HL-60 (cell line): Measurements from ENCODE around the gene DENND1A.

Source experiments
- POLR2AphosphoS5 ChIP-seq: IDR thresholded peaks from 2 replicates; pipeline ENCODE4 v1.6.1; 2012; ENCODE audit warnings: low read depth
- TF ChIP-seq, protein P1 (sequence below): IDR thresholded peaks from one replicate; pipeline ENCODE4 v1.5.1; 2011; ENCODE audit warnings: low read length, control low read depth, inconsistent platforms; ENCODE audit not compliant: insufficient read depth
- TF ChIP-seq, protein P2 (sequence below): IDR thresholded peaks from 2 replicates; pipeline ENCODE4 v1.6.1; 2012; ENCODE audit warnings: low read depth; ENCODE audit not compliant: insufficient replicate concordance

DNA sequence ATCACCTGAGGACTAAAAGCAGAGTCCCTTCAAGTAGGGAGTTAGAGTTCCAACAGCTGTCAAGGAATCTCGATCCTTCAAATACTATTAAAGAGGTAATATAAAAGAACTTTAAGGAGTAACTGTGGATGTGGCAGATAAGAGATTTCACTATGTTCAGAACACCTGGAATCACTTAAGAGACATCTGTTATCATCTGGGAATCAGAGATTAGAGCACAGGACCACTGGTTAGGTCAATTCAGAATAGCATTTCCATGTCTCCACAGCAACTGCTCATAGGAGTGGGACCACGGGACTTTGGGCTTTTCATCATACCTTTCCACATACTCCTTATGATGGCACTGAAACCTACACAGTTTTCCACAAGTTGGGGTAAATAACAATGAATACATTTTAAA, 216.6 kb downstream of the DENND1A start:
- TF ChIP-seq, protein P1, sequence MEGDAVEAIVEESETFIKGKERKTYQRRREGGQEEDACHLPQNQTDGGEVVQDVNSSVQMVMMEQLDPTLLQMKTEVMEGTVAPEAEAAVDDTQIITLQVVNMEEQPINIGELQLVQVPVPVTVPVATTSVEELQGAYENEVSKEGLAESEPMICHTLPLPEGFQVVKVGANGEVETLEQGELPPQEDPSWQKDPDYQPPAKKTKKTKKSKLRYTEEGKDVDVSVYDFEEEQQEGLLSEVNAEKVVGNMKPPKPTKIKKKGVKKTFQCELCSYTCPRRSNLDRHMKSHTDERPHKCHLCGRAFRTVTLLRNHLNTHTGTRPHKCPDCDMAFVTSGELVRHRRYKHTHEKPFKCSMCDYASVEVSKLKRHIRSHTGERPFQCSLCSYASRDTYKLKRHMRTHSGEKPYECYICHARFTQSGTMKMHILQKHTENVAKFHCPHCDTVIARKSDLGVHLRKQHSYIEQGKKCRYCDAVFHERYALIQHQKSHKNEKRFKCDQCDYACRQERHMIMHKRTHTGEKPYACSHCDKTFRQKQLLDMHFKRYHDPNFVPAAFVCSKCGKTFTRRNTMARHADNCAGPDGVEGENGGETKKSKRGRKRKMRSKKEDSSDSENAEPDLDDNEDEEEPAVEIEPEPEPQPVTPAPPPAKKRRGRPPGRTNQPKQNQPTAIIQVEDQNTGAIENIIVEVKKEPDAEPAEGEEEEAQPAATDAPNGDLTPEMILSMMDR = no peak
- TF ChIP-seq, protein P2, sequence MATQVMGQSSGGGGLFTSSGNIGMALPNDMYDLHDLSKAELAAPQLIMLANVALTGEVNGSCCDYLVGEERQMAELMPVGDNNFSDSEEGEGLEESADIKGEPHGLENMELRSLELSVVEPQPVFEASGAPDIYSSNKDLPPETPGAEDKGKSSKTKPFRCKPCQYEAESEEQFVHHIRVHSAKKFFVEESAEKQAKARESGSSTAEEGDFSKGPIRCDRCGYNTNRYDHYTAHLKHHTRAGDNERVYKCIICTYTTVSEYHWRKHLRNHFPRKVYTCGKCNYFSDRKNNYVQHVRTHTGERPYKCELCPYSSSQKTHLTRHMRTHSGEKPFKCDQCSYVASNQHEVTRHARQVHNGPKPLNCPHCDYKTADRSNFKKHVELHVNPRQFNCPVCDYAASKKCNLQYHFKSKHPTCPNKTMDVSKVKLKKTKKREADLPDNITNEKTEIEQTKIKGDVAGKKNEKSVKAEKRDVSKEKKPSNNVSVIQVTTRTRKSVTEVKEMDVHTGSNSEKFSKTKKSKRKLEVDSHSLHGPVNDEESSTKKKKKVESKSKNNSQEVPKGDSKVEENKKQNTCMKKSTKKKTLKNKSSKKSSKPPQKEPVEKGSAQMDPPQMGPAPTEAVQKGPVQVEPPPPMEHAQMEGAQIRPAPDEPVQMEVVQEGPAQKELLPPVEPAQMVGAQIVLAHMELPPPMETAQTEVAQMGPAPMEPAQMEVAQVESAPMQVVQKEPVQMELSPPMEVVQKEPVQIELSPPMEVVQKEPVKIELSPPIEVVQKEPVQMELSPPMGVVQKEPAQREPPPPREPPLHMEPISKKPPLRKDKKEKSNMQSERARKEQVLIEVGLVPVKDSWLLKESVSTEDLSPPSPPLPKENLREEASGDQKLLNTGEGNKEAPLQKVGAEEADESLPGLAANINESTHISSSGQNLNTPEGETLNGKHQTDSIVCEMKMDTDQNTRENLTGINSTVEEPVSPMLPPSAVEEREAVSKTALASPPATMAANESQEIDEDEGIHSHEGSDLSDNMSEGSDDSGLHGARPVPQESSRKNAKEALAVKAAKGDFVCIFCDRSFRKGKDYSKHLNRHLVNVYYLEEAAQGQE = no peak
- TF ChIP-seq POLR2AphosphoS5 = no peak
